Measurements from ENCODE around the gene PTPRQ. TPM values are rescaled to one million over a fixed set of nuclear protein-coding genes. Genes with fewer than 3 reads are reported as not detected.

The PTPRQ gene
- total RNA-seq, 2 donors from 2014 or later: 1.9 to 7.4 TPM

DNA sequence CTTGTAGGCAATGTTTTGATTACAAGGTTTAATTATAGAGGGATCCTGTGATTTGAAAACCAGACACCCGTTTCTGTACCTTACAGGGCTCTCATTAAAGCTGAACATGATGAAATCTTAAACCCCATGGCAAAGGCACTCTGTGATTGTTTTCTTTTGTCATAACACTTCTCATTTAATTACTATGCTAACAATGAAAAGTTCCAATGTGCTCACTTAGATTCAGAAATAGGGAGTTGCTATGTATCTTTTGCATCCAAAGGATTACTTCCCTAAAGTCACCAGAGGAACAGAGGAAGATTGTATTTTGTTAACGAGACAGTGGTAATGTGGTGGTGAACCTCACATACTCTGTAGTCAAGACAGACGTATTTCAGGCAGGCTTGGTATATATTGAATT lies 181.9 kb downstream of the PTPRQ start:
- Histone ChIP-seq H3K36me3 (no peaks in the 10 kb centered on the region), H3K27me3 (replicated peaks; ENCODE audit: insufficient read depth) (no peaks in the 10 kb centered on the region), H3K27ac (no peak overlapping the region), H3K9me3 (no peaks in the 10 kb centered on the region), H3K4me3 (no peak overlapping the region), H3K4me1 (replicated peaks) (no peaks in the 10 kb centered on the region)
- WGBS: 30% methylated on average over 3 of the region's 3 CpGs
- TF ChIP-seq POLR2A (IDR thresholded peaks at IDR 0.05) (no peak), POLR2AphosphoS5 (IDR thresholded peaks at IDR 0.05) (no peak)
- TF ChIP-seq, protein P1, sequence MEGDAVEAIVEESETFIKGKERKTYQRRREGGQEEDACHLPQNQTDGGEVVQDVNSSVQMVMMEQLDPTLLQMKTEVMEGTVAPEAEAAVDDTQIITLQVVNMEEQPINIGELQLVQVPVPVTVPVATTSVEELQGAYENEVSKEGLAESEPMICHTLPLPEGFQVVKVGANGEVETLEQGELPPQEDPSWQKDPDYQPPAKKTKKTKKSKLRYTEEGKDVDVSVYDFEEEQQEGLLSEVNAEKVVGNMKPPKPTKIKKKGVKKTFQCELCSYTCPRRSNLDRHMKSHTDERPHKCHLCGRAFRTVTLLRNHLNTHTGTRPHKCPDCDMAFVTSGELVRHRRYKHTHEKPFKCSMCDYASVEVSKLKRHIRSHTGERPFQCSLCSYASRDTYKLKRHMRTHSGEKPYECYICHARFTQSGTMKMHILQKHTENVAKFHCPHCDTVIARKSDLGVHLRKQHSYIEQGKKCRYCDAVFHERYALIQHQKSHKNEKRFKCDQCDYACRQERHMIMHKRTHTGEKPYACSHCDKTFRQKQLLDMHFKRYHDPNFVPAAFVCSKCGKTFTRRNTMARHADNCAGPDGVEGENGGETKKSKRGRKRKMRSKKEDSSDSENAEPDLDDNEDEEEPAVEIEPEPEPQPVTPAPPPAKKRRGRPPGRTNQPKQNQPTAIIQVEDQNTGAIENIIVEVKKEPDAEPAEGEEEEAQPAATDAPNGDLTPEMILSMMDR (IDR thresholded peaks at IDR 0.05): no peak
- DNase-seq (ENCODE audit: low spot score): no peak
- intact Hi-C loops (cut with DNase I): no loop called here

DNA sequence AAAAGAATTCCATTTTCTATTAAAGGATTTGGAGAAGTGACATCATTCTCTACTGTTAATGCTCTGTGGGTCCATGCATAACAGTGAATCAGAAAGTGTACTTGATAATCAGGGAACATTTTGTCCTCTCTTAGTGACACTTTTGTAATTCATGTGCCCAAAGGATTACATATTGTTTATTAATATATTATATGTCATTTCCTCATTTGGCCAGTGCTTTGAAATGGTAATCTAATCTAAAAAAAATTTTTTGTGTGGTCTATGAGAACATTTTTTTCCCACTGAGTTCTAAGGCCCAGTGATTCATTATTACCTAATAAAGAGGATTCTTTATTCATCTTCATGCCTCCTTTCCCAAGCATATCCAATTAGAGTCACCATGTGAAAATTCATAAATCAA lies 183.7 kb downstream of the PTPRQ start:
- intact Hi-C loops (cut with DNase I): no loop called here
- no peak for DNase-seq (ENCODE audit: low spot score)
- TF ChIP-seq POLR2AphosphoS5 (IDR thresholded peaks at IDR 0.05) (peak; percentile 18), POLR2A (IDR thresholded peaks at IDR 0.05) (no peak)
- Histone ChIP-seq H3K9me3 (no peaks in the 10 kb centered on the region), H3K27ac (no peak overlapping the region), H3K36me3 (no peaks in the 10 kb centered on the region), H3K4me3 (no peak overlapping the region), H3K27me3 (replicated peaks; ENCODE audit: insufficient read depth) (no peaks in the 10 kb centered on the region), H3K4me1 (replicated peaks) (no peaks in the 10 kb centered on the region)

- no peaks in the 10 kb centered on the region for H3K36me3 ChIP-seq
- TF ChIP-seq POLR2AphosphoS5 (IDR thresholded peaks at IDR 0.05) (no peak), POLR2A (IDR thresholded peaks at IDR 0.05) (no peak)
- TF ChIP-seq, protein P1 (IDR thresholded peaks at IDR 0.05): no peak
- H3K4me3 ChIP-seq: no peak overlapping the region
- no peak overlapping the region for H3K27ac ChIP-seq
- H3K9me3 ChIP-seq: no peaks in the 10 kb centered on the region
- intact Hi-C loops (cut with DNase I): no loop called here
- H3K27me3 ChIP-seq (replicated peaks; ENCODE audit: insufficient read depth): no peaks in the 10 kb centered on the region
- no peak for DNase-seq (ENCODE audit: low spot score)
- H3K4me1 ChIP-seq (replicated peaks): no peaks in the 10 kb centered on the region
- WGBS: 49% methylated on average over 4 of the region's 4 CpGs
Observed at GRCh38 chr12:80632835-80633234, 188.8 kb downstream of the PTPRQ start.

DNA sequence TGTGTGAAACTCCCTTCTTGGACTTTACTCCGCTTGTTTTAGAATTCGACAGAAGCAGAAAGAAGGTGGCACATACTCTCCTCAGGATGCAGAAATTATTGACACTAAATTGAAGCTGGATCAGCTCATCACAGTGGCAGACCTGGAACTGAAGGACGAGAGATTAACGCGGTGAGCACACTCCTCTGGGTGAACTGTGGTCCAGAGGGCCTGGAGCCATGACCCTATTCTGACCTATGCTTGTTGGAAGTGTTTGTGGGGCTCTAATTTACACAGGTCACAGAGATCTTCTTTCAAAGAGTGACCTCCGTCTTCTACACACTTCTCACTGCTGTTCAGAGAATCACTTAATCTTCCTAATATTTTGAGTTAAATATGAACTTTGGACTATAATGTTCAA lies 190.9 kb downstream of the PTPRQ start:
- Histone ChIP-seq H3K27me3 (replicated peaks; ENCODE audit: insufficient read depth) (no peaks in the 10 kb centered on the region), H3K4me1 (replicated peaks) (no peaks in the 10 kb centered on the region), H3K9me3 (no peaks in the 10 kb centered on the region), H3K36me3 (no peaks in the 10 kb centered on the region), H3K4me3 (no peak overlapping the region), H3K27ac (no peak overlapping the region)
- intact Hi-C loops (cut with DNase I): no loop called here
- DNase-seq (ENCODE audit: low spot score): no peak
- TF ChIP-seq, protein P1 (IDR thresholded peaks at IDR 0.05): no peak
- no peak for TF ChIP-seq POLR2A (IDR thresholded peaks at IDR 0.05)
- TF ChIP-seq POLR2AphosphoS5 (IDR thresholded peaks at IDR 0.05): no peak
- 71% methylated on average over 6 of the region's 6 CpGs for WGBS

GRCh38 chr12:80636832-80637231 lies 192.8 kb downstream of the PTPRQ start:
- Histone ChIP-seq H3K4me3 (no peak overlapping the region), H3K27ac (no peak overlapping the region), H3K27me3 (replicated peaks; ENCODE audit: insufficient read depth) (no peaks in the 10 kb centered on the region), H3K9me3 (no peaks in the 10 kb centered on the region), H3K4me1 (replicated peaks) (no peaks in the 10 kb centered on the region), H3K36me3 (no peaks in the 10 kb centered on the region)
- no peak for DNase-seq (ENCODE audit: low spot score)
- intact Hi-C loops (cut with DNase I): no loop called here
- TF ChIP-seq POLR2AphosphoS5 (IDR thresholded peaks at IDR 0.05) (no peak), POLR2A (IDR thresholded peaks at IDR 0.05) (no peak)
- TF ChIP-seq, protein P1 (IDR thresholded peaks at IDR 0.05): no peak
- 82% methylated on average over 4 of the region's 4 CpGs for WGBS

Measured in prostate gland (tissue), 2 donors.